Peyer's patch (tissue), 4 donors: ENCODE measurements around the gene TMBIM1.
"Not testable (repeated sequence)": the region's sequence is repeated elsewhere in the genome, so short reads cannot be mapped to it uniquely, and the experiment has no call there.

Experiments used
- POLR2A ChIP-seq, 2 donors: fragments of 450-650 bp; IDR thresholded peaks; one replicate each; pipeline ENCODE4 v1.5.1; 2017; ENCODE audit warnings: antibody characterized with exemption in 2 of 2, mild to moderate bottlenecking in 2 of 2, moderate library complexity in 2 of 2
- TF ChIP-seq, protein P1 (sequence below), 6 experiments: fragments of 450-650 bp in 4 of 6; fragments of 200-600 bp in 2 of 6; sonication (generic) in 1 of 6; IDR thresholded peaks; one replicate each; pipeline ENCODE4 v1.5.1; 2017 to 2019; ENCODE audit warnings: antibody characterized with exemption in 6 of 6, mild to moderate bottlenecking in 3 of 6, moderate library complexity in 1 of 6

DNA sequence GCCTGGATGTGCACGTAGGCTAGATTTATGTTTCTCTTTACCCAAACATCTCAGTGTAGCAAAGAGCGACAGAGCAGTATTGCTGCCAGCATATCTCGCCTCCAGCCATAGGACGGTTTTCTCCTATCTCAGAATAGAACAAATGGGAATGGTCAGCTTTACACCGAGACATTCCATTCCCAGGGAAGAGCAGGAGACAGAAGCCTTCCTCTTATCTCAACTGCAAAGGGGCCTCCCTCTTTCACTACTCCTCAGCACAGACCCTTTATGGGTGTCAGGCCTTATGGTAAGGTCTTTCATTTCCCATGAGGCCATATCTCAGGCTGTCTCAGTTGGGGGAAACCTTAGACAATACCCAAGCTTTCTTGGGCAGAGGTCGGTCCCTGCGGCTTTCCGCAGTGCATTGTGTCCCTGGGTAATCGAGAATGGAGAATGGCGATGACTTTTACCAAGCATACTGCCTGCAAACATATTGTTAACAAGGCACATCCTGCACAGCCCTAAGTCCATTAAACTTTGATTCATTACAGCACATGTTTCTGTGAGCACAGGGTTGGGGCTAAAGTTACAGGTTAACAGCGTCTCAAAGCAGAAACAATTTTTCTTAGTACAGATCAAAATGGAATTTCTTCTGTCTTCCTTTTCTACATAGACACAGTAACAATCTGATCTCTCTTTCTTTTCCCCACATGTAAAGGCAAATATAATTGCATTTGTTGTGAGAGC is 19.4 kb upstream of the TMBIM1 start:
- peak in 1 of 2 donors; percentile 30 for TF ChIP-seq POLR2A (IDR thresholded peaks at IDR 0.05)
- TF ChIP-seq, protein P1, sequence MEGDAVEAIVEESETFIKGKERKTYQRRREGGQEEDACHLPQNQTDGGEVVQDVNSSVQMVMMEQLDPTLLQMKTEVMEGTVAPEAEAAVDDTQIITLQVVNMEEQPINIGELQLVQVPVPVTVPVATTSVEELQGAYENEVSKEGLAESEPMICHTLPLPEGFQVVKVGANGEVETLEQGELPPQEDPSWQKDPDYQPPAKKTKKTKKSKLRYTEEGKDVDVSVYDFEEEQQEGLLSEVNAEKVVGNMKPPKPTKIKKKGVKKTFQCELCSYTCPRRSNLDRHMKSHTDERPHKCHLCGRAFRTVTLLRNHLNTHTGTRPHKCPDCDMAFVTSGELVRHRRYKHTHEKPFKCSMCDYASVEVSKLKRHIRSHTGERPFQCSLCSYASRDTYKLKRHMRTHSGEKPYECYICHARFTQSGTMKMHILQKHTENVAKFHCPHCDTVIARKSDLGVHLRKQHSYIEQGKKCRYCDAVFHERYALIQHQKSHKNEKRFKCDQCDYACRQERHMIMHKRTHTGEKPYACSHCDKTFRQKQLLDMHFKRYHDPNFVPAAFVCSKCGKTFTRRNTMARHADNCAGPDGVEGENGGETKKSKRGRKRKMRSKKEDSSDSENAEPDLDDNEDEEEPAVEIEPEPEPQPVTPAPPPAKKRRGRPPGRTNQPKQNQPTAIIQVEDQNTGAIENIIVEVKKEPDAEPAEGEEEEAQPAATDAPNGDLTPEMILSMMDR (IDR thresholded peaks at IDR 0.05) = not testable (repeated sequence)
